HCT116 (cell line): Measurements from ENCODE around the gene RHBDF1. TPM values are rescaled to one million over a fixed set of nuclear protein-coding genes. Genes with fewer than 3 reads are reported as not detected.

Experiments
- ATAC-seq: fragments of 200-7000 bp; cut with Tn5 transposase; 2 replicates; pipeline ENCODE4 v1.9.1; 2020; ENCODE audit warnings: mild to moderate bottlenecking, moderate library complexity
- BruUV-seq: library from RNA; stranded (reverse); fragments of 400-500 nt; replicated peaks from 2 replicates; lab custom pipeline; 2021; lab: Mats Ljungman, UMichigan
- CTCF ChIA-PET: fragments of 300-600 bp; sonication (Branson Sonifier 250); formaldehyde crosslinking; loops from one replicate; lab custom pipeline; 2021; ENCODE audit warnings: antibody characterized with exemption; lab: Charles Lee
- POLR2A ChIA-PET: fragments of 300-600, 350-600 bp; sonication (Branson Sonifier 250); formaldehyde crosslinking; loops from one replicate; lab custom pipeline; 2021; ENCODE audit warnings: antibody characterized with exemption; lab: Charles Lee
- RAD21 ChIA-PET, 2 experiments: fragments of 300-600 bp; sonication (Branson Sonifier 250); formaldehyde crosslinking; loops; one replicate each; lab custom pipeline; 2023; ENCODE audit warnings: low total read pairs in 2 of 2; ENCODE audit not compliant: uncharacterized antibody in 2 of 2, unreplicated experiment in 2 of 2, low non-redundant PET in 1 of 2; lab: Charles Lee
- DNase-seq: peaks from one replicate; pipeline ENCODE4 v3.0.0-alpha.2; 2010; ENCODE audit warnings: low read depth, low spot score
- H2AFZ ChIP-seq: fragments of 200-600 bp; shearing (Covaris generic), sonication (generic); 2 replicates; pipeline ENCODE4 v1.6.1; 2017; ENCODE audit warnings: low read depth, mixed run types, mixed read lengths, antibody characterized with exemption, low read length; ENCODE audit not compliant: poor library complexity, severe bottlenecking
- H3K27ac ChIP-seq: 2 replicates; pipeline ENCODE4 v1.5.1; 2012; ENCODE audit warnings: low read depth, low read length
- H3K27me3 ChIP-seq: fragments of 200-600 bp; sonication (generic); 2 replicates; pipeline ENCODE4 v1.6.1; 2016; ENCODE audit warnings: mixed run types, low read length, mixed read lengths; ENCODE audit not compliant: insufficient read depth
- H3K36me3 ChIP-seq, 2 experiments: fragments of 200-500 bp in 1 of 2; fragments of 200-600 bp in 1 of 2; sonication (Bioruptor generic) in 1 of 2; sonication (generic) in 1 of 2; 2 replicates each; pipeline versions ENCODE4 v1.5.1 to v1.6.1; 2014 to 2016; ENCODE audit warnings: low read length in 2 of 2, inconsistent platforms in 1 of 2, mixed read lengths in 1 of 2, mixed run types in 1 of 2; ENCODE audit not compliant: insufficient read depth in 2 of 2, control insufficient read depth in 1 of 2
- H3K4me1 ChIP-seq, 2 experiments: fragments of 200-600 bp in 1 of 2; sonication (generic) in 1 of 2; 2 replicates each; pipeline versions ENCODE4 v1.5.1 to v1.6.1; 2012 to 2017; ENCODE audit warnings: low read length in 2 of 2, inconsistent platforms in 1 of 2, mild to moderate bottlenecking in 1 of 2, mixed read lengths in 1 of 2, mixed run types in 1 of 2, moderate library complexity in 1 of 2; ENCODE audit not compliant: insufficient read depth in 2 of 2, control insufficient read depth in 1 of 2
- H3K4me2 ChIP-seq: fragments of 200-600 bp; sonication (generic); 2 replicates; pipeline ENCODE4 v1.6.1; 2017; ENCODE audit warnings: mixed run types, low read length, mixed read lengths
- H3K4me3 ChIP-seq, 2 experiments: fragments of 200-600 bp in 1 of 2; sonication (generic) in 1 of 2; replicated peaks in 1 of 2; 2 replicates each; pipeline ENCODE4 v1.5.1; 2011 to 2016; ENCODE audit warnings: low read length in 2 of 2, control low read depth in 1 of 2, low read depth in 1 of 2, mild to moderate bottlenecking in 1 of 2, mixed read lengths in 1 of 2, mixed run types in 1 of 2
- H3K79me2 ChIP-seq: fragments of 200-600 bp; sonication (generic); 2 replicates; pipeline ENCODE4 v1.6.1; 2017; ENCODE audit warnings: mild to moderate bottlenecking, mixed run types, low read length, moderate library complexity, mixed read lengths; ENCODE audit not compliant: insufficient read depth
- H3K9ac ChIP-seq: fragments of 200-600 bp; sonication (generic); 2 replicates; pipeline ENCODE4 v1.6.1; 2016; ENCODE audit warnings: low read length, mixed read lengths
- H3K9me2 ChIP-seq: fragments of 200-600 bp; sonication (generic), shearing (Covaris generic); 2 replicates; pipeline ENCODE4 v1.6.1; 2017; ENCODE audit warnings: mixed run types, mild to moderate bottlenecking, moderate library complexity; ENCODE audit not compliant: insufficient read depth
- H3K9me3 ChIP-seq, 2 experiments: fragments of 200-500 bp in 1 of 2; fragments of 200-600 bp in 1 of 2; sonication (Bioruptor generic) in 1 of 2; sonication (generic) in 1 of 2; 2 replicates each; pipeline ENCODE4 v1.6.1; 2014 to 2017; ENCODE audit warnings: low read length in 2 of 2, mixed read lengths in 2 of 2, inconsistent platforms in 1 of 2, low read depth in 1 of 2, mild to moderate bottlenecking in 1 of 2, mixed run types in 1 of 2, moderate library complexity in 1 of 2; ENCODE audit not compliant: control insufficient read depth in 1 of 2, insufficient read depth in 1 of 2
- H4K20me1 ChIP-seq: fragments of 200-600 bp; sonication (generic), shearing (Covaris generic); 2 replicates; pipeline ENCODE4 v1.6.1; 2017; ENCODE audit warnings: mixed run types, mild to moderate bottlenecking, moderate library complexity; ENCODE audit not compliant: insufficient read depth
- CBX3 ChIP-seq: IDR thresholded peaks from 2 replicates; pipeline ENCODE4 v1.6.1; 2012; ENCODE audit warnings: low read depth
- CEBPB ChIP-seq: IDR thresholded peaks from 2 replicates; pipeline ENCODE4 v1.6.1; 2012; ENCODE audit warnings: low read depth
- EZH2 ChIP-seq: fragments of 200-600 bp; sonication (generic); IDR thresholded peaks from 2 replicates; pipeline ENCODE4 v1.6.1; 2017; ENCODE audit warnings: antibody characterized with exemption, mixed run types
- FOSL1 ChIP-seq: IDR thresholded peaks from 2 replicates; pipeline ENCODE4 v1.6.1; 2012; ENCODE audit warnings: low read depth
- JUND ChIP-seq: IDR thresholded peaks from 2 replicates; pipeline ENCODE4 v1.6.1; 2012
- MAX ChIP-seq: IDR thresholded peaks from 2 replicates; pipeline ENCODE4 v1.6.1; 2012
- POLR2AphosphoS5 ChIP-seq: IDR thresholded peaks from 2 replicates; pipeline ENCODE4 v1.6.1; 2011; ENCODE audit warnings: mild to moderate bottlenecking, low read depth, low read length, moderate library complexity
- SP1 ChIP-seq: IDR thresholded peaks from 2 replicates; pipeline ENCODE4 v1.6.1; 2012; ENCODE audit warnings: low read depth
- ZNF274 ChIP-seq: fragments of 200-500 bp; sonication (Bioruptor generic); IDR thresholded peaks from 2 replicates; pipeline ENCODE4 v1.6.1; 2014; ENCODE audit warnings: mild to moderate bottlenecking, low read depth, low read length, inconsistent platforms
- intact Hi-C: fragments of 100-400 bp; cut with micrococcal nuclease; formaldehyde crosslinking; loops from 2 replicates; pipeline ENCODE4 v1.10.0; 2022
- total RNA-seq: library from RNA; stranded (reverse); gene quantifications from one replicate; pipeline ENCODE4 v1.2.1, GENCODE V29; 2021; ENCODE audit not compliant: unreplicated experiment
- TF ChIP-seq, protein P1 (sequence below): IDR thresholded peaks from 2 replicates; pipeline ENCODE4 v1.6.1; 2012

The RHBDF1 gene
- total RNA-seq, 1 experiment from 2014 or later, result 19.8 TPM

- H3K4me1 ChIP-seq, result peaks cover 18 to 24% of the 10 kb centered on the region in 2 experiments
- H3K9ac ChIP-seq, result peak overlapping the region; percentile 71
- ChIA-PET POLR2A (no interaction called here), RAD21 (no interaction called here), CTCF (no interaction called here)
- no peak overlapping the region for H3K27ac ChIP-seq
- no TSS peak for BruUV-seq
- no peaks in the 10 kb centered on the region for H4K20me1 ChIP-seq
- no peak overlapping the region for H2AFZ ChIP-seq
- peak overlapping the region; percentile 80 for H3K4me2 ChIP-seq
- intact Hi-C loops, result no loop called here
- H3K36me3 ChIP-seq, result no peaks in the 10 kb centered on the region
- ATAC-seq, result no peak
- DNase-seq, result no peak
- H3K9me3 ChIP-seq, result no peaks in the 10 kb centered on the region
- TF ChIP-seq JUND (no peak), EZH2 (no peak), MAX (no peak), CBX3 (no peak), FOSL1 (no peak), POLR2AphosphoS5 (no peak), CEBPB (no peak), SP1 (no peak), ZNF274 (no peak)
- TF ChIP-seq, protein P1, sequence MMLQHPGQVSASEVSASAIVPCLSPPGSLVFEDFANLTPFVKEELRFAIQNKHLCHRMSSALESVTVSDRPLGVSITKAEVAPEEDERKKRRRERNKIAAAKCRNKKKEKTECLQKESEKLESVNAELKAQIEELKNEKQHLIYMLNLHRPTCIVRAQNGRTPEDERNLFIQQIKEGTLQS, result no peak
- H3K9me2 ChIP-seq, result no peaks in the 10 kb centered on the region
- H3K79me2 ChIP-seq, result 0 out of 2 replicates have a peak, but pooled peaks cover 4% of the 10 kb centered on the region
- peak overlapping the region; percentile 62 to 68 for H3K4me3 ChIP-seq
- H3K27me3 ChIP-seq, result no peaks in the 10 kb centered on the region
Measured at GRCh38 chr16:79151-80054, 7.0 kb upstream of the RHBDF1 start.
